Measurements from ENCODE around the gene PBXIP1. TPM values are rescaled to one million over a fixed set of nuclear protein-coding genes. Genes with fewer than 3 reads are reported as not detected.
"Not testable (repeated sequence)": the region's sequence is repeated elsewhere in the genome, so short reads cannot be mapped to it uniquely, and the experiment has no call there.

The PBXIP1 gene
- total RNA-seq, 4 donors from 2014 or later, result 66.6 to 117 (median 109) TPM

GRCh38 chr1:154912755-154913154 lies 43.1 kb downstream of the PBXIP1 start:
- Histone ChIP-seq H3K27ac (no peak overlapping the region), H3K4me1 (no peaks in the 10 kb centered on the region), H3K27me3 (no peaks in the 10 kb centered on the region), H3K9me3 (no peaks in the 10 kb centered on the region), H3K4me3 (no peak overlapping the region), H3K36me3 (no peaks in the 10 kb centered on the region)
- TF ChIP-seq CTCF (IDR thresholded peaks at IDR 0.05), result no peak
- TF ChIP-seq POLR2A (IDR thresholded peaks at IDR 0.05), result no peak
- peak in 1 of 3 donors; percentile 27 for DNase-seq

GRCh38 chr1:154911691-154912550 lies 44.0 kb downstream of the PBXIP1 start:
- Histone ChIP-seq H3K27ac (no peak overlapping the region), H3K27me3 (no peaks in the 10 kb centered on the region), H3K9me3 (no peaks in the 10 kb centered on the region), H3K4me1 (no peaks in the 10 kb centered on the region), H3K4me3 (no peak overlapping the region), H3K36me3 (no peaks in the 10 kb centered on the region)
- TF ChIP-seq CTCF (IDR thresholded peaks at IDR 0.05), result no peak
- no peak for TF ChIP-seq POLR2A (IDR thresholded peaks at IDR 0.05)
- peak in 1 of 3 donors; percentile 19 for DNase-seq

DNA sequence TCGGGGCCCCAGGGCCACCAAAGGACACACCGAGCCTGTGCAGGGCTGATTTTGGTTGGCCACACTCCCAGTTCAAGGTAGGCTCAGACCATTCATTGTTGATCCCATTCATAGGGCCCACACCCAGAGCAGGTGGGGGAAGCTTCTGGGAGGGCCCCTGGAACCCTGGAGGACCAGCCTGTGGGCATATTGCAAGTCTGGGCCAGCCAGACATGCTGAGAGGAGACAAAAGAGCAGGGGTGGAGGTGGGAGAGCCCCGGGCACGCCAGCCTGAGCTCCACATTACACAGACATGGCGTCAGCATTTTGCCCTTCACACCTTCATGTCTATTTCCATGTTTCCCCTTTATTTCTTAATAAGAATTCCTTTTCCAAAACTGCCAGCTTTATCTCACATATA lies 45.0 kb downstream of the PBXIP1 start:
- peak in 1 of 3 donors; percentile 40 for DNase-seq
- no peak for TF ChIP-seq CTCF (IDR thresholded peaks at IDR 0.05)
- no peak for TF ChIP-seq POLR2A (IDR thresholded peaks at IDR 0.05)
- no peak overlapping the region for H3K27ac ChIP-seq
- no peak overlapping the region for H3K4me3 ChIP-seq
- no peaks in the 10 kb centered on the region for H3K4me1 ChIP-seq
- no peaks in the 10 kb centered on the region for H3K27me3 ChIP-seq
- H3K36me3 ChIP-seq, result no peaks in the 10 kb centered on the region
- H3K9me3 ChIP-seq, result no peaks in the 10 kb centered on the region

DNA sequence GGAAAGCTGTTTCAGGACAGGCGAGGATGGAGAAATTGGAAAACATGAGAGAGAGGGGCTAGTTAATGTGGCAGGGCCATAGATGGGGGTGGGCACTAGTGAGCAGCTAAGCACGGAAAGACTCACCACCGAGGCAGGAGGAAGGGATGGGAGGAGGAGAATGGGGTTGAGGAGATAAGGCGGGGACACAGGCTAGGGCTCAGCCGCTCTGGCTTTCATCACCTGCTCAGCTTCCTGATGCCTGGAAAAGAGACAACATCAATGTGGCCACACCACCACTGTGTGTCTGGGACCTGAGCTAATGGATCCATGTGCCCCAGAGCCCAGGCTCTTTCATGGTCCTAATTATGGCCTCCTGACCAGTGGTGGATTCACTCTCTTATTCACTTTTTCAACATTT lies 47.0 kb downstream of the PBXIP1 start:
- H3K27ac ChIP-seq, result peak overlapping the region in 2 of 4 donors; percentile 12 to 32
- no peaks in the 10 kb centered on the region for H3K36me3 ChIP-seq
- H3K4me1 ChIP-seq, result no peaks in the 10 kb centered on the region
- TF ChIP-seq POLR2A (IDR thresholded peaks at IDR 0.05), result no peak
- TF ChIP-seq CTCF (IDR thresholded peaks at IDR 0.05), result no peak
- H3K4me3 ChIP-seq, result no peak overlapping the region
- peak in 1 of 3 donors; percentile 22 for DNase-seq
- H3K9me3 ChIP-seq, result no peaks in the 10 kb centered on the region
- H3K27me3 ChIP-seq, result no peaks in the 10 kb centered on the region

GRCh38 chr1:154908129-154908528 lies 47.8 kb downstream of the PBXIP1 start:
- H3K9me3 ChIP-seq, H3K27me3 ChIP-seq, H3K4me3 ChIP-seq, H3K36me3 ChIP-seq, H3K4me1 ChIP-seq: not testable (repeated sequence)
- peak overlapping the region in 2 of 4 donors; percentile 19 to 40 for H3K27ac ChIP-seq
- DNase-seq, result peak in 1 of 3 donors; percentile 57

GRCh38 chr1:154906621-154907081 lies 49.2 kb downstream of the PBXIP1 start:
- H3K9me3 ChIP-seq, result no peaks in the 10 kb centered on the region
- no peak overlapping the region for H3K27ac ChIP-seq
- no peak for TF ChIP-seq POLR2A (IDR thresholded peaks at IDR 0.05)
- peak in 4 of 6 experiments; percentile 40 to 84 (median 80) for TF ChIP-seq CTCF (IDR thresholded peaks at IDR 0.05)
- no peaks in the 10 kb centered on the region for H3K36me3 ChIP-seq
- no peaks in the 10 kb centered on the region for H3K4me1 ChIP-seq
- H3K27me3 ChIP-seq, result no peaks in the 10 kb centered on the region
- H3K4me3 ChIP-seq, result no peak overlapping the region
- DNase-seq, result peak in 1 of 3 donors; percentile 72
